Measurements from ENCODE around the gene RCBTB2.

Gene RCBTB2

DNA sequence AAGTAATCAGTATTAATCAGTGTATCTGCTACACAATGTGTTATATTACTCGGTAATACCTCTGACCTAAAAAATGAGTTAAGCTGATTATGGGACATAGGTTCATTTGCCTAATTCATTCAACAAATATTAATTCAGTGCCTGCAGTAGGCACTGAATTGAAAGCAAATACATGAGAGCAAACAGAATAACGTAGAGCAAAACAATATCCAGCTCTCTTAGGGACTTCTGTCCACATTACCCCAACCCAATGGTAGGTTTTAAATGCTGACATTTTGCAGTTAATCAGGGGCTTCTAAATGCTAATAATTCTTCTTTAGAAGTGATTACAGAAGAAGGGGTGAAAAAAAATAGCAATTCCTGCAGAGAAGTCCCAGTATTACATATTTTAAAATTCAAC is 4.9 kb downstream of the RCBTB2 start:
- no peak for DNase-seq

DNA sequence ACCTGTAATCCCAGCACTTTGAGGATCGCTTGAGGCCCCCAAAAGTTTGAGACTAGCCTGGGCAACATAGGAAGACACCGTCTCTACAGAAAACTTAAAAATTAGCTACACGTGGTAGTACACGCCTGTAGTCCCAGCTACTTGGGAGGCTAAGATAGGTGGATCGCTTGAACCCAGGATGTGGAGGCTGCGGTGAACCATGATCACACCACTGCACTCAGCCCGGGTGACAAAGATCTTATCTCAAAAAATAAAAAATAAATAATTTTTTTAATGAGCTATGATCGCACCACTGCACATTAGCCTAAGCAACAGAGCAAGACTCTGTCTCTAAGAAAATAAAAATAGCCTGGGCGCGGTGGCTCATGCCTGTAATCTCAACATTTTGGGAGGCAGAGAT is 6.6 kb downstream of the RCBTB2 start:
- DNase-seq: no peak

DNA sequence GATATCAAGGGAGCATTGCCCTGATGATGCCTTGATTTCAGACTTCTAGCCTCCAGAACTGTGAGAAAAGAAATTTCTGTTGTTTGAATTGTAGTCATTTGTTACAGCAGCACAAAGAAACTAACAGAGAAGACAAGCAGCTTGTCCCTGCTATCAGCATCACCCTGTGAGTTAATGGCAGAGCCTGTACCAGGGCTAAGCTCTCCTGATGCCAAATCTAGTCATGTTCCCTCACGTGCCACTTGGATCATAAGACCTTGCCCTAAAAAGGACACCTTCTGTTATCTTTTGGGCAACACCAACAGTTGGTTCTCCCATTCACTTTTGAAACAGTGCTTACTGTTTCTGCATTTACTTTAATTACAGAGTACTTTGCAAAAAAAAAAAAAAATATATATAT is 14.8 kb downstream of the RCBTB2 start:
- no peak for DNase-seq

DNA sequence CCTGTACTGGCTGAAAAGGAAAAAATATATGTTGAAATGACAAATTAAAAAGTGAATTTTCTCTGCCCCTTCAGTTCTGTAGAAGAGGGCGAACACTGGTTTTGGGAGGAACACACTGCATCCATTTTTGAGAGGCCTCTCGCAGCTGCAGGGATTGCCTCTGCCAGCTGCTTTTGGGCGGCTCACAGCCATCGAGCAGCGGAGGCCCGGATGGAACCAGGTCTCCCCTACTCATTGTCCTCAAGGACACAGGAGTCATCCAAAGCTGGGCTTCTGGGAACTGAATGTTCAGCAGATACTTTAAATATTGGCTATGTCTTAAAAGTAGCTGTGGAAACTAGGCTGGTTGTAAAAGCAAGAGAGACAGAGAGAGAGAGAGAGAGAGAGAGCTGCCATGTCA is 17.1 kb downstream of the RCBTB2 start:
- no peak for DNase-seq

DNA sequence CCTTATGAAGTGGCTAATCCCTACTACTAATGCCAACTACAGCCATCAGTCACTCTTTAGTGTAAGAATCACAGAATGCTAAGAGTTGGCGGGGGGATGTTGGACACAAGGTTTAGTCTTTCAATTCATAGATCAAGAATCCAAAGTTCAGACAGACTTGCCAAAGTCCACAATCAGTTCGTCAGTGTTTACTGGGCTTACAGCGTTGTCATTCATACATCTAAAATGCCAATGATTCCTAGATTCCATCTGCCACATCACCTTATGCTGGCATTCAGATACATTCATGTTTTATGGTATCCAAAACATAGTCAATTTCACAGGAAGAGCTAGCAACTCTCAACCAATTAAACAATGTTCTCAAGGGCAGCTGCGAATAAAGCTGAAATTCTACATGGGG is 18.1 kb downstream of the RCBTB2 start:
- DNase-seq: no peak

DNA sequence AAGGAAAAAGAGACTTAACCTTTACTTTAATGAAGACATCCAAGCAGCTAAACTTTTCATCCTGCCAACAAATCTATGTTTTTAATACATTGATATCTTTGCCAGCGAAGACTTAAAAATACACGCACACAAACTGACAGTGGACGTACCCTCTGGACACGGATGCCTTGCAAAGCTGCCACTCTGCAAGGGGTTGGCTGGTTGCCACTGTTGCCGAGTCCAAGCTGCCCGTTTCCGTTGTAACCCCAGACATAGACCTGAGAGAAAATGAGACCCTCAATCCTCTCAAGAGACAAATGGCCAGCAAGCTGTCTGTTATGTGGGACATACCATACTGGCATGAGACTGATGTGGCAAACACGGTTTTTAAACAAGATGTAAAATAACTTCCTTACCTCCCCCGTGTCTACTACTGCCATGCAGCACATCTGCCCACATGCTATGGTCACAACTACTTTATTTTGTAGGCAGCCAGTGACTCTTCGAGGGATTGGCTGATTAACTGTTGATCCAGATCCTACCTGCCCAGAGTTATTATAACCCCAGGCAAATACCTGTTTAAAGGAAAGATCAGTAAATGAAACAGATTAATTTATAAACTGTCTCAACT is 21.2 kb downstream of the RCBTB2 start:
- DNase-seq: no peak

DNA sequence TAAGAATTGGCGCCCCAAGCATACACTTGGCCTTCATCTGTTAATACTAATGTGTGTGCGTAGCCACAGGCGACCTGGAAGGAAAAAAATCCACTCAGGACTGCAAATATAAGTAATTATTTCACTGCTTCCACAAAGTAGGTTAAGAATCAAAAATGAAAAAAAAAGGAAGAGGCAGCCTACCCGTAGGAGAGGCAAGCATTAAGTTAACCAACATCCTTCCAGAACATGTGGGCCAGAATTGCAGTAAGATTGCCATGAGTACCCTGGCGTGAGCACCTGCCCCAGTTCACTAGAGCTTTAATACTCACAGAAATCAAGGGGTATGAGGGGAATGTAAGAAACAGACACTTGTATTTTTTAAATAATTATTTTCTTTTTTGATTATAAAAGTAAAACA is 22.2 kb downstream of the RCBTB2 start:
- no peak for DNase-seq

DNA sequence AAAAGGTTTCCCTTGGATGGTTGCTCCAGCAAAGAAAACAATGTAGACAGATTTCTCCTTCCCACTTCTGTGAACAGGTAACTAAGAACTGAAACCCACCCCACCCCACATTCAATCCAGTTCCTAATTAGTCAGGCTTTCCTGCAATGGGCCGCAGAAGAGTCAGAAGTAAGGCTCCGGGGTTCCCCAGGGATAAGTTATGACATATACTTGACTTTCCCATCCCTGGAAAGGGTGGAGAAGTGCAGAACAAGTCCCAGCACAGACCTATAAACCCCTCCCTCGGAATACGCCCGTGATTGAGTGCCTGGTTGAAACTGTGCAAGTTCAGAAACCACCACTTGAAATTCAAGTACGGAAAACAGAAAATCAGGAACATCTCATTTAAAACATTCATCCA is 24.9 kb downstream of the RCBTB2 start:
- no peak for DNase-seq

DNA sequence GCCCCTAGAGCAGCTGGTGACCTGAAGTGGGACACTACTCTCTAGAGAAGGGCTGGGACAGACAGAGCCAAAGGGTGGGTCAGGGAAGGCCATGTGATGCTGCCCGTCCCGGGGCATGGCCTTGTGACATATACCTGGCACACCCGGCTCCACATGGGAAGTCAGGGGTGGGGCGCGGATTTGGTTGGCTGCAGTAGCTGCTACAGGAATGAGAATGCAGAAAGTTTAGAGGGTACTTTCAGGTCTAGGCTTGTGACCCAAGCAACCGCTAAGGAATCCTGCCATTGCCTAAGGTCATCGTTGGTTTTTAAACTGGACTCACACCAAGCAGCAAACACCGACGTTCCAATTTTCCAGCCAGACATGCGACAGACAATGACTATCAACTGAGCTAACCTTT is 25.9 kb downstream of the RCBTB2 start:
- no peak for DNase-seq

DNA sequence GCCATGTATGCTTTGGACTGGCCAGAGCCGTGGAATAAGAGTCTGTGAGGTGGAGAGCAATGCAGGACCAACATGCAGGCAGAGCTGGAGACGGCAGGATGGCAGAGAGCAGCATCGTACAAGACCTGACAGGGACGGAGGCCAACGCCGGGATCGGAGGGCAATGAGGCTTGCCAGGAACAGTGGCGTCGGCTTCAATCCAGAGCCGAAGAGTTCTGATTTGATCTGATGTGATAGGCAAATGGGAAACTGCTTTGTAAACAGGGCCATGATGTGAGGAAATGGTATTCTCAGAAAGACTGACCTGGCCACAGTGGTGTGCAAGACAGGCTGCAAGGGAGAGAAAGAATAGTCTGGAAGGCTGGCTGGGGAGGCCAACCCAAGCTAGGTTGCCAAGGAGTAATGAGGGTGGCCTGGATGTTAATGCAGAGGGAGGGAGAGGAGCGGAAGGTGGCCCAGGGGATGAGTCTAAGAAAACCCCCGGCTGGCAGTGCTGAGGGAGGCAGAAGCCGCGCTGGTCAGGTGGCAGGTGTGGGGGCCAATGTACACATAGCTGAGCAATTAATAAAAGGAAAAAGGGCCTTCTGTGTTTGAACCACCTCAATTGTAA is 26.7 kb downstream of the RCBTB2 start:
- DNase-seq: peak; percentile 52 to 73

DNA sequence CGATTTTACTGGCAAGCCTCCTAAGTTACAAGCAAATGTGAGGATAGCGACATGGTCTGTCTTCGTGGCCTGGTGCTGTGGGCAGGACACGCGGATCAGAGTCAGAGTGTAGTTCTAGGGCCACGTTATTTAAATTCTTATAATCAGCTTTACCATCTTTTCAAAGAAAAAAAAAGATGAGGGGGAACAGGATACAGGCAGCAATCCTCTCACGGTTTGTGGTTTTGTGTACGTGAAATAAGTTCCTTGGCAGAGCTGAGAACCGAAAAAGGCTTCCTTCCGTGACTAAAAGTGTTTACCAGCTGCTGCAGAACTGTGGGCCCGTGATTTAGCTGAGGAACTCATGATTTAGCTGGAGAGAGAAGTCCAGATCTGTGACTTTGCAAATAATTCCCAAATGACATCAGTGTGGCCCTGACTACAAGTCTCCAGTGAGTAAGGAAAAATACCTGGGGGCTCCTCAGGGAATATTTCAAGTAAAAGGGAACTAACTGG is 27.2 kb downstream of the RCBTB2 start:
- DNase-seq: no peak

DNA sequence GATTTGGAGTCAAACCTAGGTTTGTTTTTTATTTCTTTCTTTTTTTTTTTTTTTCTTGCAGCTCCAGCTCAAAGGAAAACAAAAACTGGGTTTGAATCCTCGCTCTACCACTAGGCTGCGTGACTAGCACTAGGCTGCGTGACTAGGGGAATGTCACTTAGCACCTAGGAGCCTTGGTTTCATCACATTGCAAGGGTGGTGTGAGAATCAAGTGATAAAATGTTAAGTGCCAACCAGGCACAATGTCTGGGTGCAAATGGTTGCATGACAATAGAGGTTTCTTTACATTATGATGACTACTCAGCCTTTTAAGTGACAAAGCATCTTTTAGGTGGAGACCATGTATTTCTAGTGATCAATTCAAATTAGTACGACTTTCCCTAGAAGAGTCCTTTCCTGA is 27.9 kb downstream of the RCBTB2 start:
- DNase-seq: no peak

DNA sequence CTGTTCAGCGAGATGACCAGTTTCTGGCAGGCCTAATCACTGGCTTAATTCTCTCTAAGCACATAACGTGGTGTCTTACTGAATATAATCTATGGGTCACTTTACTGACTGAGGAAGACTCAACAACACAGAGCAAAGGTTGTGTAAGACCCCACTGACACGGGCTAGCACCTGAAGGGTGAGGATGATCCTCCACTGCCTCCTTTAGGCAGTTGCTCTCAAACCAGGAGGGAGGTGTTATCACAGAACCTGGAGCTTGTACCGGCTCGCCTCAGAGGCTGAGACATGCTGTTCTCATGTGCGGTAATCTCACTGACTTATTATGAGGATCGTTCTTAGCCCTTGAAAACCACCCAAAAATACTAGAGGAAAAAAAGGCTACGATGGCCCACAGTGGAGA is 28.3 kb downstream of the RCBTB2 start:
- no peak for DNase-seq

DNA sequence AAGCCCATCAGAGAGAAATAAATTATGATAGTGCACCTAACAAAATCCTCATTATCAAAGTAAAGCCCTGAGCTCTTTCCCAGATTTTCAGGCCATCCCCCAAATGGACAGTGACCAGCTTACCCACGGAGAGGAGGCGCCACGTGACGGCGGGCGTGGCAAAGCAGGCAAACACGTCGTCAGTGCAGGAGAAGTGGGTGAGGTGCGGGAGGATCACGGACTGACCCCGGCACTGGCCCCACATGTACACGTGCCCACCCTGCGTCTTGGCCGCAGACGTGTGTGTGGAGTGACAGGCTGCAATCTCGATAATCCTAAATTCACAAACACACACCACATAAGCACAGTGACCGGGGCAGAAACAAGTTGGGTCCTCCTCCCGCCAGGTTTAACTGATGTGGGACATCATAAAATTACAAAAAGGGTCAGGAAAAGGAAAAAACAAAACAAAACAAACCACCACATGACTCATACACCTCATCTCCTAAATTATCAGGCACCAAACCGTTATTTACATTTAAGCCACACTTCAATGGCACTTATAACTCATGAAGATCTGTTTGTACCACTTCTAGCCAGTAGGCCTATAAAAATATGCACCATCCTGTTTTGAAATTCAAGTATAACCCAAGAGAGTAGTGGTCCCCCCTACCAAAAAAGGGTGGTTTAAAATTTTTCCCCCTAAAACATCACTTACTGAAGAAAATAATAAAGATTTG is 30.1 kb downstream of the RCBTB2 start:
- DNase-seq: no peak

DNA sequence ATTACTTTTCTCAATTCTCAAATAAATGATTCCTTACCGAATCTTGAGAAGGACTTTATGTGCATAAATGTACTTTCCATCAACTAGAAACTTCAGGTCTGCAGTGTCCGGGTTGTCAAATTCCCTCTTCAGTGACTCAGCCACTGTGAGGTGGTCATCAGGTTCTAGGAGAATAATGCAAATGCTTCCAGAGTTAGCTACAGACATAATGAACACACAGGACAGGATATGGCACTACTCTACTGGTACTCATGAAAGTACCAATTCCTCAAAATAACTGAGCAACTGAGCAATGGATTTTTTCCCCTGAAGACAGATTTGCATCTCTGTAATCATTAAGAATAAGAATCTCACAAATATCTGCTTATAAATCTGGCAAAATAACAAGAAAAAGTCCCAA is 31.2 kb downstream of the RCBTB2 start:
- no peak for DNase-seq

DNA sequence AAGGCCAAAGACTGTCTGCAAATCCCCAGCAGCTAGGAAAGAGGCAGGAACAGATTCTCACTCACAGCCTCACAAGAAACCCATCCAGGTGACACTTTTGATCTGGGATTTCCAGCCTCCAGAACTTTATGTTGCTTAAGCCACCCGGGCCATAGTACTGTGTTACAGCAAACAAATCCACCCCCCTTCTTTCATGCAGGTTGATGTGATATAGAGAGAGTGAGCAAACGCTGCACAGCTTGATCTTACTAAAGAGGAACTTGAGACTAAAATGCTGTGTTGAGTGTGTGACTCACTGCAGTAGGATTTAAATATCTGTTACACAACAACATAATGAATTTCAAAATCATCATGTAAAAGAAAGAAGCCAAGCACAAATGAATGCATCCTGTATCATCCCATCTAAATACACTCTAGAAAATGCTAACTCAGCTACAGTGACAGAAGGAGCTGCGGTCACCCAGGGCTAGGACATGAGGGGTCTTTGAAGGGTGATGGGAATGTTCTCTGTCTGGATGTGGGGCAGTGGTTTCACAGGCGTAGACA is 32.2 kb downstream of the RCBTB2 start:
- DNase-seq: no peak

DNA sequence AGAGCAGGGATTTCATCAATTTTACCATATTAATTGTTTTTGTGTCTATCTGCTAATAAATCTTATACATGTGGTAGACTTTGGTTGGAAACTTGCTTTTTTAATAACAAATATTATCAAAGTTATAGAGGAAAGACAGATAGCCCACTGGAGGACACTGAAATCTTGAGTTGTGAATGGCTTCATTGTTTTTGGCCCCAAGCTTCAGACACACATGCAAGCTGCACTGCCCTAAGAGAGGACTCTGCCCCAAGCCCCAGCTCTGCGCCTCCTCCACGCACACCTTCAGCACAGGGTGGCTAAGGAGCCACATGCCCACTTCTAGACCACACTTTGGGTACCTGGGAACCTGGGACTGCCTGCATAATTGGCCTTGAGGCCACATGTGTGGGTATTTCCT is 35.2 kb downstream of the RCBTB2 start:
- no peak for DNase-seq

DNA sequence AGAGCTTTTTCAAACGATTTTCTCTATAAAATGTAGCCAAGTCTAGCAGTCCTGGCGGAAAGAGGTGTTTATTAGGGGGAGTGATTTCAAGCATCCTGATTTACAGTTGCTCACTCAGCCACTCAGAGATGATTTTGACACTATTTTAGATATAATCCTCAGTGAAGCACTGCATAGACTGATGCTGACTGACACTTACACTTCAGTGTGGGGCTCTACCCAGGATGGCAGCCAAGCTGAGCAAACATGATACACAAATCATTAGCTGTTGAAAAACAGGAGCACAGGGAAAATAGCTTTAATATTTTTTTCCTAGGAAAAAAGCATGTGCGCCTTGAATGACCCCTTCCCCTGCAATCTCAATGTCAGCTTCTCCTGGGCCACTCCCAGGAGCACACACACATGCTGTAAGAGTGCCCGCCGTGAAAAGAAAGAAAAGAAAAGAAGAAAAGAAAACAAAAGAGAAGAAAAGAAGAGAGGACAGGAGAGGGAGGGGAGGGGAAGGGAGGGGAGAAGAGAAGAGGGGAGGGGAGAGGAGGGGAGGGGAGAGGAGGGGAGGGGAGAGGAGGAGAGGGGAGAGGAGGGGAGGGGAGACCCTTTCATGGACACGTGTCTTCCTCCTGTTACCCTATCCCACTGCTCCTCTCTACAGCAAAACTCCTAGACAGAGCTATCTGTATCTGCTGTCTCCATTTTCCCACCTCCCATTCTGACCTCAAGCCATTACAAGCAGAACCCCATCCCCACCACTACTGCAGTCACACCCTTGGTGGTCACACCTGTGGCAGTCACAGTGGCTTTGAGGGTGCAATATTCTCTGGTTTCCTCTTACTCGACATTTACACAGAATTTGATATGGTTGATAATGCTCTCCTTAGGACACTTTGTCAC is 36.4 kb downstream of the RCBTB2 start:
- DNase-seq: no peak

DNA sequence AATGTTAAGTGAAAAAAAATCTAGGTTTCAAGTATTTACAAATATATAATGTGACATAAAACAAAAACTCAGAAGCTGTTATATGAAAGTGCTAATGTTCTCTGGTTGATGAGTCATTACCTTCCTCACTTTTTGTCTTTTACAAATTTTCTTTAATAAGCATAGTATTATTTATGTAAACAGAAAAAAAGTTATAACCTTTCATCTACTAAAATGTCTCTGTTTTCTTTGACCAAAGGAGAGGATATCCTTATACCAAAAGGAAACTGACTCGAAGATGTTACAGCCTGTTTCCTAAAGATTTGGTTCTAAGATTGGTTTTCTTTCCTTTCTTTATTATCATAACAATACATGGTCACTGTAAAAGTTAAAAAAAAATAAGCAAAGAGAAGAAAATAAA is 38.0 kb downstream of the RCBTB2 start:
- DNase-seq: no peak

DNA sequence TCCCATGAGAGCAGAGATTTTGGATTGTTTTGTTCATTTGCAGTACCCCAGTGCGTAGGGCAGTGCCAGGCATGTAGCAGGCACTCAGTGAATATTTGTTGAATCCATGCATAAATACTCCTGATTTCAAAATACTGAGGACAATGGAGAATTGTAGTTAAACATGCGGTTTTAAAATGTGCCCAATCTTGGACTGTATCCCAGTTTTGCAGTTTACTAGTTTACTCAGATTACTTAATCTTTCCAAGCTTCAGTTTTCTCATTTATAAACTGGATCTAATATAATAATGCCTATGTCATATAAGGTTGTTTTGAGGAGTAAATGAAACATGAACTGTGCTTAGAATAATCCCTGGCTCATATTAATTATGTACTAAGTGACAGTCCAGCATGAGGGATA is 39.0 kb downstream of the RCBTB2 start:
- no peak for DNase-seq

DNA sequence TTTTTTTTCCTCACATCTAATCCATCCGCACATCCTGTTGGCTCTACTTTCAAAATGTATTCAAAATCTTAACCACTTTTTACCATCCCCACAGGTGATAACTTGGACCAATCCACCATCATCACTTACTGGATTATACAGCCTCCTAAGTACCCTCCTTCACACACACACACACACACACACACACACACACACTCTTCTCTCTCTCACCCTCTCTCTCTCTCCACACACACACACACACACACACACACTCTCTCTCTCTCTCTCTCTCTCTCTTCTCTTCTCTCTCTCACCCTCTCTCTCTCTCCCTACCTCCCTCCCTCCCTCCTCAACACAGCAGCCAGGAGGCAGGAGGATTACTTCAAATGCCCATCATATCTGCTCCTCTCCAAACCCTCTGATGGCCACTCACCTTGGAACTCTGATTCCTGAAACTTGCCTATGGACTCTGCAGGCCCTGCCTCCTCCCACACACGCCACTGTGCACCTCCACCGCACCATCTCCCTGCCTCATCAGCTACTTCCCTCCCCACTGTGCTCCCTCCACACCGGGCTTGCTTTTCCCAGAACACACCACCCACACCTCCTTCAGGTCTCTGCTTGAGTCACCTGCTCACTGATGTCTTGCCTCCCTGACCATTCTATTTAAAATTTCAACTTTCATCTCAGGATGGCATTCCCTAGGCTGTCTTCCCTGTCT is 39.7 kb downstream of the RCBTB2 start:
- DNase-seq: no peak

DNA sequence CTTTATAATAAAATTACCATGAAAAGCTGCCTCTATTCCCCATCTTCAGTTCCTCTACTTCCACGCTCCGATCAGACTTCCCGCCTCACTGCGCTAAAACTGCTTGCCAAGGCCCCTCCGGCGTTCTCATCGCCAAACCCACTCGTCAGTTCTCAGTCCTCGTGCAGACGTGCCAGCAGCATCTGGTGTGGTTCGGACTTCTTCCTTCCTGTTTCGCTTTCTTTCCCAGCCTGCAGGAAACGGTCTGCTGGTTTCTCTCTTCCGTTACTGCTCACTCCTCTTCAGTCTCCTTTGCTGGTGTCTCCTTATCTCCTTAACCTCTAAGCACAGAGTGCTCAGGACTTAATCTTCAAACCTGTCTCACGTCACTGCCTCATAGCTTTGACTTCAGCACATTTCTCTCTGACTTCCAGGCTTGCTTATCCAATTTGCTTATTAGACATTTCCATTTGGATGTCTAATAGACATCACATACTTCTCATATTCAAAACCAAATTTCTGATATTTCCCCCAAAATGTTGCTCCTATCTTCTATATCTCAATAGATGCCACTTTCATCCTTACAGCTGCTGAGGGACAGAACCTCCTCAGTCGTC is 40.3 kb downstream of the RCBTB2 start:
- no peak for DNase-seq
